A549 (cell line): Measurements from ENCODE around the gene GPX7. TPM values are rescaled to one million over a fixed set of nuclear protein-coding genes. Genes with fewer than 3 reads are reported as not detected.

Source experiments
- ATAC-seq, 2 experiments: fragments of 200-7000 bp in 1 of 2; fragments of >200 bp in 1 of 2; cut with Nextera tagmentation in 1 of 2; cut with Tn5 transposase in 1 of 2; 3 replicates each; pipeline versions ENCODE4 v1.8.0 to v1.9.1; 2018 to 2020; ENCODE audit warnings: mild to moderate bottlenecking in 1 of 2, moderate library complexity in 1 of 2
- CTCF ChIA-PET: fragments of 300-600 bp; sonication (Branson Sonifier 250); formaldehyde crosslinking; extraction: SDS; loops from one replicate; lab custom pipeline; 2021; ENCODE audit warnings: antibody characterized with exemption, inconsistent platforms; lab: Yijun Ruan, JAX
- POLR2A ChIA-PET: fragments of 350-600 bp; formaldehyde crosslinking; extraction: SDS; loops from one replicate; lab custom pipeline; 2021; ENCODE audit warnings: antibody characterized with exemption, inconsistent platforms; lab: Yijun Ruan, JAX
- DNase-seq, 2 experiments: peaks; one replicate each; pipeline versions ENCODE4 v3.0.0 to v3.0.0-alpha.2; 2011 to 2016; ENCODE audit warnings: low read depth in 1 of 2, low spot score in 1 of 2
- FAIRE-seq: peaks from 2 replicates; lab custom pipeline; 2011; peaks lifted over from hg19 to GRCh38; lab: Jason Lieb, UNC
- H3K27ac ChIP-seq, 2 experiments: fragments of >200 bp; sonication (Bioruptor Twin); formaldehyde crosslinking; 3 replicates each; pipeline ENCODE4 v1.5.1; 2016 to 2017
- H3K4me1 ChIP-seq: fragments of >200 bp; sonication (Bioruptor Twin); formaldehyde crosslinking; 3 replicates; pipeline ENCODE4 v1.6.1; 2016
- H3K4me2 ChIP-seq: fragments of >200 bp; sonication (Bioruptor Twin); formaldehyde crosslinking; 3 replicates; pipeline ENCODE4 v1.6.1; 2016
- H3K4me3 ChIP-seq: fragments of >200 bp; sonication (Bioruptor Twin); formaldehyde crosslinking; 3 replicates; pipeline ENCODE4 v1.5.1; 2016
- H3K9me3 ChIP-seq: fragments of >200 bp; sonication (Bioruptor Twin); formaldehyde crosslinking; 3 replicates; pipeline ENCODE4 v1.6.1; 2016
- CHD2 ChIP-seq: fragments of 150-350 bp; IDR thresholded peaks from 2 replicates; pipeline ENCODE4 v1.6.1; 2014; ENCODE audit warnings: low read length; ENCODE audit not compliant: partially characterized antibody
- EHMT2 ChIP-seq: fragments of 200-600 bp; sonication (generic); IDR thresholded peaks from 2 replicates; pipeline ENCODE4 v1.6.1; 2016; ENCODE audit warnings: antibody characterized with exemption, low read depth, mild to moderate bottlenecking, moderate library complexity
- FOSL2 ChIP-seq, 2 experiments: fragments of 450-650 bp in 1 of 2; fragments of >200 bp in 1 of 2; sonication (Bioruptor Twin) in 1 of 2; formaldehyde crosslinking; IDR thresholded peaks; 2 replicates each; pipeline versions ENCODE4 v1.5.0 to v1.6.1; 2016 to 2020; ENCODE audit warnings: mild to moderate bottlenecking in 1 of 2, moderate library complexity in 1 of 2
- GATA3 ChIP-seq: IDR thresholded peaks from 2 replicates; pipeline ENCODE4 v1.6.1; 2012; ENCODE audit warnings: borderline replicate concordance
- HEYL ChIP-seq: fragments of 250-450 bp; sonication (Bioruptor Pico); IDR thresholded peaks from 2 replicates; pipeline ENCODE4 v1.8.0; 2021; ENCODE audit warnings: mild to moderate bottlenecking, moderate library complexity
- HOXB13 ChIP-seq: fragments of 250-450 bp; sonication (Bioruptor Pico); IDR thresholded peaks from 2 replicates; pipeline ENCODE4 v1.5.0; 2020; ENCODE audit warnings: low read depth, mild to moderate bottlenecking, moderate library complexity
- JUN ChIP-seq, 2 experiments: fragments of >200 bp; sonication (Bioruptor Twin); formaldehyde crosslinking; IDR thresholded peaks; 2 replicates in 1 of 2; 3 replicates in 1 of 2; pipeline ENCODE4 v1.6.1; 2016 to 2017
- MAFK ChIP-seq: fragments of 450-650 bp; IDR thresholded peaks from 2 replicates; pipeline ENCODE4 v1.6.1; 2014; ENCODE audit not compliant: partially characterized antibody
- MAZ ChIP-seq: fragments of 150-350 bp; IDR thresholded peaks from 2 replicates; pipeline ENCODE4 v1.6.1; 2014; ENCODE audit warnings: antibody characterized with exemption, low read depth, low read length, borderline replicate concordance
- RAD21 ChIP-seq, 2 experiments: fragments of >200 bp in 1 of 2; sonication (Bioruptor Twin) in 1 of 2; formaldehyde crosslinking in 1 of 2; IDR thresholded peaks in 1 of 2; conservative IDR thresholded peaks in 1 of 2; 2 replicates in 1 of 2; 3 replicates in 1 of 2; pipeline ENCODE4 v1.6.1; 2012 to 2018; ENCODE audit warnings: inconsistent platforms in 1 of 2
- RCOR1 ChIP-seq: fragments of 150-350 bp; IDR thresholded peaks from 2 replicates; pipeline ENCODE4 v1.6.1; 2014; ENCODE audit warnings: antibody characterized with exemption, low read length, low read depth
- RNF2 ChIP-seq: fragments of 200-600 bp; sonication (generic); IDR thresholded peaks from 2 replicates; pipeline ENCODE4 v1.6.1; 2016; ENCODE audit warnings: low read depth, mild to moderate bottlenecking, antibody characterized with exemption, moderate library complexity, borderline replicate concordance
- SREBF2 ChIP-seq: fragments of 450-650 bp; IDR thresholded peaks from 2 replicates; pipeline ENCODE4 v1.6.1; 2014; ENCODE audit warnings: mild to moderate bottlenecking, moderate library complexity
- TFCP2L1 ChIP-seq: fragments of 250-450 bp; sonication (Bioruptor Pico); IDR thresholded peaks from 2 replicates; pipeline ENCODE4 v1.5.0; 2021; ENCODE audit warnings: mild to moderate bottlenecking
- TP53 ChIP-seq: fragments of 250-450 bp; sonication (Bioruptor Pico); IDR thresholded peaks from 2 replicates; pipeline ENCODE4 v1.5.0; 2021; ENCODE audit warnings: mild to moderate bottlenecking, moderate library complexity
- ZFP36 ChIP-seq: fragments of 450-650 bp; IDR thresholded peaks from 2 replicates; pipeline ENCODE4 v1.6.1; 2014; ENCODE audit warnings: borderline replicate concordance; ENCODE audit not compliant: partially characterized antibody
- ZNF302 ChIP-seq: fragments of 250-450 bp; sonication (Bioruptor Pico); IDR thresholded peaks from 2 replicates; pipeline ENCODE4 v1.9.0; 2021; ENCODE audit warnings: inconsistent platforms, mild to moderate bottlenecking, moderate library complexity
- ZSCAN20 ChIP-seq: fragments of 250-450 bp; sonication (Bioruptor Pico); IDR thresholded peaks from 2 replicates; pipeline ENCODE4 v1.8.0; 2022; ENCODE audit warnings: mild to moderate bottlenecking, moderate library complexity
- WGBS: methylation state at CpG from one replicate; pipeline ENCODE4 v1.1.6; 2017; ENCODE audit errors: missing lambda C conversion rate; 5-methylcytosine and 5-hydroxymethylcytosine counted together
- polyA plus RNA-seq, 4 experiments: library from polyadenylated mRNA; depleted of rRNA in 3 of 4; stranded (reverse); fragments of >200 nt; fragmentation: RNase III in 1 of 4; extraction: RNeasy Plus Mini Kit Qiagen cat#74134 plus additional on column Dnase treatment in 1 of 4; gene quantifications; 2 replicates in 3 of 4; 3 replicates in 1 of 4; pipeline ENCODE4 v1.2.3, GENCODE V29; 2011 to 2017
- TF ChIP-seq, protein P1 (sequence below): fragments of 150-350 bp; IDR thresholded peaks from 2 replicates; pipeline ENCODE4 v1.6.1; 2014; ENCODE audit warnings: low read depth, mild to moderate bottlenecking, low read length
- TF ChIP-seq, protein P2 (sequence below): fragments of >200 bp; sonication (Bioruptor Twin); formaldehyde crosslinking; IDR thresholded peaks from 3 replicates; pipeline ENCODE4 v1.5.1; 2016
- TF ChIP-seq, protein P3 (sequence below): fragments of >200 bp; sonication (Bioruptor Twin); formaldehyde crosslinking; IDR thresholded peaks from 3 replicates; pipeline ENCODE4 v1.6.1; 2016
- TF ChIP-seq, protein P4 (sequence below): IDR thresholded peaks from 2 replicates; pipeline ENCODE4 v1.6.1; 2012

GPX7 gene
- polyA plus RNA-seq, 2 of the 4 experiments (the other 2 are of a cell fraction) = not detected

DNA sequence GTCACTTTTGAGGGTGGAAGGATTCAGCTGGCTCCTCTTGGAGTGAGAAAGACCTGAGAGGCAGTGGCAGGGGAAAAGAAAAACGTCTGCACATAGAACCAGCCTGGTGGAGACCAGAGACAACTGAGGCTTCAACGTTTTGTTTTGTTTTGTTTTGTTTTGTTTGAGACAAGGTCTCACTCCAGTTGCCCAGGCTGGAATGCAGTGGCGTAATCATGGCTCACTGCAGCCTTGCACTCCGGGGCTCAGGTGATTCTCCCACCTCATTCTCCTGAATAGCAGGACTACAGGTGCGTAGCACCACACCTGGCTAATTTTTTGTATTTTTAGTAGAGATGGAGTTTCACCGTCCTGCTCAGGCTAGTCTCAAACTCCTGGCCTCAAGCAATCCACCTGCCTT is 43.1 kb downstream of the GPX7 start:
- Histone ChIP-seq H3K27ac (no peak overlapping the region), H3K4me1 (no peaks in the 10 kb centered on the region), H3K4me3 (no peak overlapping the region), H3K9me3 (no peaks in the 10 kb centered on the region), H3K4me2 (no peak overlapping the region)
- POLR2A ChIA-PET = no interaction called here
- no peak for ATAC-seq
- DNase-seq = no peak
- CTCF ChIA-PET = no interaction called here
- WGBS = 59% methylated on average over 6 of the region's 6 CpGs
- no peak for FAIRE-seq
- no peak for TF ChIP-seq FOSL2 (IDR thresholded peaks at IDR 0.05)
- no peak for TF ChIP-seq FOSL2 (CRISPR knock-in tag; IDR thresholded peaks at IDR 0.05)
- TF ChIP-seq TP53 (CRISPR knock-in tag) = no peak
- no peak for TF ChIP-seq JUN (IDR thresholded peaks at IDR 0.05)
- no peak for TF ChIP-seq RNF2
- no peak for TF ChIP-seq HOXB13 (CRISPR knock-in tag)
- TF ChIP-seq ZSCAN20 (CRISPR knock-in tag) = no peak
- no peak for TF ChIP-seq MAFK
- TF ChIP-seq HEYL (CRISPR knock-in tag) = no peak
- TF ChIP-seq, protein P1, sequence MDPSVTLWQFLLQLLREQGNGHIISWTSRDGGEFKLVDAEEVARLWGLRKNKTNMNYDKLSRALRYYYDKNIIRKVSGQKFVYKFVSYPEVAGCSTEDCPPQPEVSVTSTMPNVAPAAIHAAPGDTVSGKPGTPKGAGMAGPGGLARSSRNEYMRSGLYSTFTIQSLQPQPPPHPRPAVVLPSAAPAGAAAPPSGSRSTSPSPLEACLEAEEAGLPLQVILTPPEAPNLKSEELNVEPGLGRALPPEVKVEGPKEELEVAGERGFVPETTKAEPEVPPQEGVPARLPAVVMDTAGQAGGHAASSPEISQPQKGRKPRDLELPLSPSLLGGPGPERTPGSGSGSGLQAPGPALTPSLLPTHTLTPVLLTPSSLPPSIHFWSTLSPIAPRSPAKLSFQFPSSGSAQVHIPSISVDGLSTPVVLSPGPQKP = no peak
- TF ChIP-seq, protein P2, sequence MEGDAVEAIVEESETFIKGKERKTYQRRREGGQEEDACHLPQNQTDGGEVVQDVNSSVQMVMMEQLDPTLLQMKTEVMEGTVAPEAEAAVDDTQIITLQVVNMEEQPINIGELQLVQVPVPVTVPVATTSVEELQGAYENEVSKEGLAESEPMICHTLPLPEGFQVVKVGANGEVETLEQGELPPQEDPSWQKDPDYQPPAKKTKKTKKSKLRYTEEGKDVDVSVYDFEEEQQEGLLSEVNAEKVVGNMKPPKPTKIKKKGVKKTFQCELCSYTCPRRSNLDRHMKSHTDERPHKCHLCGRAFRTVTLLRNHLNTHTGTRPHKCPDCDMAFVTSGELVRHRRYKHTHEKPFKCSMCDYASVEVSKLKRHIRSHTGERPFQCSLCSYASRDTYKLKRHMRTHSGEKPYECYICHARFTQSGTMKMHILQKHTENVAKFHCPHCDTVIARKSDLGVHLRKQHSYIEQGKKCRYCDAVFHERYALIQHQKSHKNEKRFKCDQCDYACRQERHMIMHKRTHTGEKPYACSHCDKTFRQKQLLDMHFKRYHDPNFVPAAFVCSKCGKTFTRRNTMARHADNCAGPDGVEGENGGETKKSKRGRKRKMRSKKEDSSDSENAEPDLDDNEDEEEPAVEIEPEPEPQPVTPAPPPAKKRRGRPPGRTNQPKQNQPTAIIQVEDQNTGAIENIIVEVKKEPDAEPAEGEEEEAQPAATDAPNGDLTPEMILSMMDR = no peak
- TF ChIP-seq RCOR1 = no peak
- no peak for TF ChIP-seq SREBF2
- no peak for TF ChIP-seq EHMT2
- no peak for TF ChIP-seq TFCP2L1 (CRISPR knock-in tag)
- no peak for TF ChIP-seq GATA3
- TF ChIP-seq MAZ = no peak
- TF ChIP-seq ZNF302 (CRISPR knock-in tag) = no peak

DNA sequence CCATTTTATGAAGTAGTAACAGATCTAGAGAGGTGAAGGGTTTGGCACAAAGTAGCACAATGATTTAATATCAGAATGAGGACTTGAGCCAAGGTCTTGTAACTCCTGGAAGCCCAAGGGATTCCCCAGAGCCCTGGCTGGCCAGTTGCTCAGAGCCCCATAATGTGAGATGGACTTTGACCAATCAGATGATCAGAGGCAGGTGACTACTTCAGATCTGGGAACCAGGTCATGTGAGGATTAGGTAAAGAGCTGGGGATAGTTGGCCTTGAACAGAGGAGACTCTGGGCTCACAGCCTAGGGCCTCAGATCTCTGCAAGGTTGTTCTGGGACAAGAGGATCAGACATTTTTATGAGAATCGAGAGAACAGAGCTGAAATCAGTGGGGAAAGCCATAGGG is 49.7 kb downstream of the GPX7 start:
- Histone ChIP-seq H3K4me3 (no peak overlapping the region), H3K9me3 (no peaks in the 10 kb centered on the region), H3K4me1 (0 out of 3 replicates have a peak, but pooled peaks cover 3% of the 10 kb centered on the region), H3K4me2 (no peak overlapping the region), H3K27ac (no peak overlapping the region)
- POLR2A ChIA-PET = no interaction called here
- no peak for DNase-seq
- no peak for FAIRE-seq
- 16% methylated on average over 1 of the region's 1 CpG for WGBS
- no peak for ATAC-seq
- TF ChIP-seq CHD2 (no peak), ZFP36 (no peak), GATA3 (no peak), RAD21 (conservative IDR thresholded peaks at IDR 0.05 in 1 of 2, IDR thresholded peaks at IDR 0.05 in 1 of 2) (no peak), MAZ (no peak)
- TF ChIP-seq, protein P3, sequence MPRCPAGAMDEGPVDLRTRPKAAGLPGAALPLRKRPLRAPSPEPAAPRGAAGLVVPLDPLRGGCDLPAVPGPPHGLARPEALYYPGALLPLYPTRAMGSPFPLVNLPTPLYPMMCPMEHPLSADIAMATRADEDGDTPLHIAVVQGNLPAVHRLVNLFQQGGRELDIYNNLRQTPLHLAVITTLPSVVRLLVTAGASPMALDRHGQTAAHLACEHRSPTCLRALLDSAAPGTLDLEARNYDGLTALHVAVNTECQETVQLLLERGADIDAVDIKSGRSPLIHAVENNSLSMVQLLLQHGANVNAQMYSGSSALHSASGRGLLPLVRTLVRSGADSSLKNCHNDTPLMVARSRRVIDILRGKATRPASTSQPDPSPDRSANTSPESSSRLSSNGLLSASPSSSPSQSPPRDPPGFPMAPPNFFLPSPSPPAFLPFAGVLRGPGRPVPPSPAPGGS = no peak
- TF ChIP-seq, protein P4, sequence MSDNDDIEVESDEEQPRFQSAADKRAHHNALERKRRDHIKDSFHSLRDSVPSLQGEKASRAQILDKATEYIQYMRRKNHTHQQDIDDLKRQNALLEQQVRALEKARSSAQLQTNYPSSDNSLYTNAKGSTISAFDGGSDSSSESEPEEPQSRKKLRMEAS = no peak
- CTCF ChIA-PET = no interaction called here
